HG02870 (cell line): ENCODE measurements around the gene KDELR1.

Experiments used
- ATAC-seq: cut with Tn5 transposase; IDR thresholded peaks from one replicate; pipeline ENCODE4 v1.9.1; 2021; ENCODE audit warnings: mild to moderate bottlenecking, moderate library complexity; ENCODE audit not compliant: unreplicated experiment

Gene KDELR1

GRCh38 chr19:48346191-48346590, 45.2 kb downstream of the KDELR1 start:
- ATAC-seq = no peak

- no peak for ATAC-seq
Measured at GRCh38 chr19:48344892-48345291, 46.5 kb downstream of the KDELR1 start.

GRCh38 chr19:48342841-48343540, 48.4 kb downstream of the KDELR1 start:
- ATAC-seq = no peak

GRCh38 chr19:48342414-48342738, 49.0 kb downstream of the KDELR1 start:
- ATAC-seq = no peak

GRCh38 chr19:48341515-48342413, 49.6 kb downstream of the KDELR1 start:
- no peak for ATAC-seq

GRCh38 chr19:48340995-48341394, 50.4 kb downstream of the KDELR1 start:
- ATAC-seq = no peak

GRCh38 chr19:48338802-48339503, 52.4 kb downstream of the KDELR1 start:
- ATAC-seq = no peak

GRCh38 chr19:48338253-48338755, 53.0 kb downstream of the KDELR1 start:
- no peak for ATAC-seq

- ATAC-seq = peak; percentile 42
Measured at GRCh38 chr19:48333467-48334384, 57.6 kb downstream of the KDELR1 start.

- peak; percentile 68 for ATAC-seq
Measured at GRCh38 chr19:48332662-48333466, 58.5 kb downstream of the KDELR1 start.
